HepG2 (cell line): Measurements from ENCODE around the gene TBC1D20. TPM values are rescaled to one million over a fixed set of nuclear protein-coding genes. Genes with fewer than 3 reads are reported as not detected.
A peak's percentile ranks its signal among the peaks of the same experiment; 100 is the strongest.

Experiments
- AHR ChIP-seq: IDR thresholded peaks from 2 replicates; pipeline ENCODE4 v1.6.1; 2018; ENCODE audit warnings: missing genetic modification reagents, missing compliant biosample characterization
- ARID2 ChIP-seq: sonication (generic); formaldehyde crosslinking; IDR thresholded peaks from 2 replicates; pipeline ENCODE4 v1.8.1; 2022; ENCODE audit warnings: mild to moderate bottlenecking, missing genetic modification reagents, borderline replicate concordance
- ARNT2 ChIP-seq: sonication (generic); formaldehyde crosslinking; IDR thresholded peaks from 2 replicates; pipeline ENCODE4 v1.8.0; 2022; ENCODE audit warnings: mild to moderate bottlenecking, low read depth, missing genetic modification reagents, moderate library complexity
- ATM ChIP-seq: fragments of 450-650 bp; IDR thresholded peaks from 2 replicates; pipeline ENCODE4 v1.7.1; 2017; ENCODE audit warnings: mild to moderate bottlenecking, borderline replicate concordance
- GTF2F1 ChIP-seq: fragments of 150-350 bp; IDR thresholded peaks from 2 replicates; pipeline ENCODE4 v1.6.1; 2014; ENCODE audit warnings: low read length
- MYNN ChIP-seq: sonication (generic); formaldehyde crosslinking; IDR thresholded peaks from 2 replicates; pipeline ENCODE4 v1.4.0; 2020; ENCODE audit warnings: mild to moderate bottlenecking, low read depth, missing genetic modification reagents
- ONECUT2 ChIP-seq: sonication (generic); formaldehyde crosslinking; IDR thresholded peaks from 2 replicates; pipeline ENCODE4 v1.4.0; 2020; ENCODE audit warnings: missing genetic modification reagents
- RARA ChIP-seq: IDR thresholded peaks from 2 replicates; pipeline ENCODE4 v1.6.1; 2016; ENCODE audit warnings: missing genetic modification reagents, missing compliant biosample characterization
- SKI ChIP-seq: fragments of 450-650 bp; IDR thresholded peaks from one replicate; pipeline ENCODE4 v1.6.1; 2018; ENCODE audit warnings: mild to moderate bottlenecking; ENCODE audit not compliant: partially characterized antibody
- SPEN ChIP-seq: sonication (generic); formaldehyde crosslinking; IDR thresholded peaks from 2 replicates; pipeline ENCODE4 v1.5.1; 2020; ENCODE audit warnings: low read depth, mild to moderate bottlenecking, missing genetic modification reagents
- SRF ChIP-seq: IDR thresholded peaks from 2 replicates; pipeline ENCODE4 v1.6.1; 2011; ENCODE audit warnings: mild to moderate bottlenecking, low read depth, low read length, moderate library complexity
- TBX2 ChIP-seq: sonication (generic); formaldehyde crosslinking; IDR thresholded peaks from 2 replicates; pipeline ENCODE4 v1.5.0; 2020; ENCODE audit warnings: missing genetic modification reagents, mild to moderate bottlenecking, borderline replicate concordance
- TCF7 ChIP-seq: sonication (generic); IDR thresholded peaks from 2 replicates; pipeline ENCODE4 v1.6.1; 2016; ENCODE audit warnings: antibody characterized with exemption, low read depth
- ZBTB7B ChIP-seq: sonication (generic); formaldehyde crosslinking; IDR thresholded peaks from 2 replicates; pipeline ENCODE4 v1.4.0; 2020; ENCODE audit warnings: missing genetic modification reagents
- ZNF136 ChIP-seq: sonication (generic); formaldehyde crosslinking; IDR thresholded peaks from 2 replicates; pipeline ENCODE4 v1.8.1; 2022; ENCODE audit warnings: low read depth, mild to moderate bottlenecking, moderate library complexity, missing genetic modification reagents
- ZNF207 ChIP-seq: fragments of 450-650 bp; IDR thresholded peaks from 2 replicates; pipeline ENCODE4 v1.6.1; 2016; ENCODE audit warnings: antibody characterized with exemption, borderline replicate concordance
- ZNF264 ChIP-seq: sonication (generic); formaldehyde crosslinking; IDR thresholded peaks from 2 replicates; pipeline ENCODE4 v1.4.0; 2020; ENCODE audit warnings: missing genetic modification reagents
- ZNF333 ChIP-seq: sonication (generic); formaldehyde crosslinking; IDR thresholded peaks from 2 replicates; pipeline ENCODE4 v1.4.0; 2020; ENCODE audit warnings: mild to moderate bottlenecking, missing genetic modification reagents, borderline replicate concordance
- ZNF350 ChIP-seq: sonication (generic); formaldehyde crosslinking; IDR thresholded peaks from 2 replicates; pipeline ENCODE4 v1.4.0; 2020; ENCODE audit warnings: mild to moderate bottlenecking, low read depth, missing genetic modification reagents, borderline replicate concordance
- ZNF430 ChIP-seq: sonication (generic); formaldehyde crosslinking; IDR thresholded peaks from 2 replicates; pipeline ENCODE4 v1.9.0; 2021; ENCODE audit warnings: mild to moderate bottlenecking, missing genetic modification reagents
- ZNF674 ChIP-seq: sonication (generic); formaldehyde crosslinking; IDR thresholded peaks from 2 replicates; pipeline ENCODE4 v1.5.0; 2020; ENCODE audit warnings: low read depth, mild to moderate bottlenecking, missing genetic modification reagents
- ZNF709 ChIP-seq: sonication (generic); formaldehyde crosslinking; IDR thresholded peaks from 2 replicates; pipeline ENCODE4 v1.5.0; 2020; ENCODE audit warnings: mild to moderate bottlenecking, missing genetic modification reagents
- ZNF788 ChIP-seq: sonication (generic); formaldehyde crosslinking; IDR thresholded peaks from 2 replicates; pipeline ENCODE4 v1.5.0; 2020; ENCODE audit warnings: mild to moderate bottlenecking, missing genetic modification reagents, borderline replicate concordance
- ZNF790 ChIP-seq: sonication (generic); formaldehyde crosslinking; IDR thresholded peaks from 2 replicates; pipeline ENCODE4 v1.8.0; 2022; ENCODE audit warnings: missing genetic modification reagents, mild to moderate bottlenecking, borderline replicate concordance
- polyA plus RNA-seq, 8 experiments: library from polyadenylated mRNA; depleted of rRNA in 3 of 8; stranded (reverse) in 7 of 8; unstranded in 1 of 8; fragments of >200 nt; fragmentation: Illumina TruSeq in 4 of 8; extraction: Trizol in 4 of 8; gene quantifications; 2 replicates each; pipeline versions ENCODE4 v1.2.1 to v1.2.3, GENCODE V29; 2011 to 2016; ENCODE audit warnings: low read depth in 4 of 8, missing spikeins in 1 of 8, mixed read lengths in 1 of 8; ENCODE audit not compliant: insufficient read depth in 1 of 8
- total RNA-seq, 5 experiments: library from RNA; depleted of rRNA; stranded (reverse); fragments of >200 nt; fragmentation: Illumina TruSeq; extraction: Trizol; gene quantifications; 2 replicates each; pipeline ENCODE4 v1.2.3, GENCODE V29; 2016; ENCODE audit warnings: low read depth in 1 of 5
- TF ChIP-seq, protein P1 (sequence below): sonication (generic); formaldehyde crosslinking; IDR thresholded peaks from 2 replicates; pipeline ENCODE4 v1.5.1; 2020; ENCODE audit warnings: mild to moderate bottlenecking, missing genetic modification reagents, moderate library complexity
- TF ChIP-seq, protein P2 (sequence below): sonication (generic); formaldehyde crosslinking; IDR thresholded peaks from 2 replicates; pipeline ENCODE4 v1.5.0; 2020; ENCODE audit warnings: missing genetic modification reagents
- TF ChIP-seq, protein P3 (sequence below): sonication (generic); formaldehyde crosslinking; IDR thresholded peaks from 2 replicates; pipeline ENCODE4 v1.4.0; 2020; ENCODE audit warnings: missing genetic modification reagents
- TF ChIP-seq, protein P4 (sequence below): IDR thresholded peaks from 2 replicates; pipeline ENCODE4 v1.6.1; 2012; ENCODE audit warnings: inconsistent platforms

The TBC1D20 gene
- total and polyA plus RNA-seq, 2 of the 13 experiments (the other 11 are each of a cell fraction or from before 2014, with no cell fraction given): 36.6 to 47.1 TPM

DNA sequence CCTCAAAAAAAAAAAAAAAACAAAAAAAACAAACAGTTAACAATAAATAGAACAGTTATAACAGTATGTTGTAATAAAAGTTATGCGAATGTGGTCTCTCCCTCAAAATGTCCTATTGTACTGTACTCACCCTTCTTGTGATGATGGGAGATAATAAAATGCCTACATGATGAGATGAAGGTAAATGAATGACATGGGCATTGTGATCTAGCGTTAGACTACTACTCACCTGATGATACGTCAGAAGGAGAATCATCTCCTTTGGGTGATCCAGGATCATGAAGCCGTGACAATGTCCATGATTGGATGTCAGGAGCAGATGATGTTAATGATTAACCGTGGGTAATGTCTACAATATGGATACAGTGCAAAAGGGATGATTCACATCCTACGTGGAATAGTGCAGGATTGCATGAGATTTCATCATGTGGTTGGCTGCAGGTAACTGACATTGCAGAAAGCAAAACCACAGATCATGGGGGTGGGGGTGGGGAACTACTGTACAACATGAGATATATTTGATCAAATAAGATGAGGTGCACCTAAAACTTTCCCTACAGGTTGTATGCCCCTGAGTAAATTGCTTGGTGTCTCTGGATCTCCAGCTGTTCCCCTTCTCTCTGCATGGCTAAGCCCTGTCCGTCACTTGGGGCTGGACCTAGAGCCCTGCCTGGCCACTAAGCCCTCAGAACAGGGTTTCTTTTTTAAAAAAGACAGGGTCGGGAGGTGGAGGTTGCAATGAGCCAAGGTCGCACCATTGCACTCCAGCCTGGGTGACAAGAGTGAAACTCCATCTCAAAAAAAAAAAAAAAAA is 60.4 kb downstream of the TBC1D20 start (continued):
- TF ChIP-seq ZNF350 (CRISPR knock-in tag) (peak; percentile 19; the same call in 1 of the 2 replicates), ZNF709 (CRISPR knock-in tag) (no peak), GTF2F1 (peak; percentile 59; the same call in 1 of the 2 replicates), ARNT2 (CRISPR knock-in tag) (0 out of 2 replicates have a peak, but pooled peaks have one; percentile 65), SRF (peak; percentile 9; the same call in 1 of the 2 replicates), ZNF264 (CRISPR knock-in tag) (no peak), MYNN (CRISPR knock-in tag) (0 out of 2 replicates have a peak, but pooled peaks have one; percentile 33), ZNF674 (CRISPR knock-in tag) (no peak), AHR (CRISPR knock-in tag) (no peak; the same call in 1 of the 2 replicates), ZNF136 (no peak; the same call in 1 of the 2 replicates), SKI (peak; percentile 53), ATM (no peak), ZNF790 (no peak), ZNF430 (CRISPR knock-in tag) (peak; percentile 55), TBX2 (CRISPR knock-in tag) (peak; percentile 59; the same call in 1 of the 2 replicates), ARID2 (CRISPR knock-in tag) (no peak), ZNF207 (no peak), ZBTB7B (CRISPR knock-in tag) (0 out of 2 replicates have a peak, but pooled peaks have one; percentile 33), RARA (peak; percentile 57; the same call in 1 of the 2 replicates), SPEN (CRISPR knock-in tag) (peak; percentile 62; the same call in 1 of the 2 replicates), ZNF333 (CRISPR knock-in tag) (no peak; the same call in 1 of the 2 replicates), ZNF788 (CRISPR knock-in tag) (peak; percentile 59; the same call in 1 of the 2 replicates), TCF7 (peak; percentile 60; the same call in 1 of the 2 replicates), ONECUT2 (CRISPR knock-in tag) (no peak)
- TF ChIP-seq, protein P1, sequence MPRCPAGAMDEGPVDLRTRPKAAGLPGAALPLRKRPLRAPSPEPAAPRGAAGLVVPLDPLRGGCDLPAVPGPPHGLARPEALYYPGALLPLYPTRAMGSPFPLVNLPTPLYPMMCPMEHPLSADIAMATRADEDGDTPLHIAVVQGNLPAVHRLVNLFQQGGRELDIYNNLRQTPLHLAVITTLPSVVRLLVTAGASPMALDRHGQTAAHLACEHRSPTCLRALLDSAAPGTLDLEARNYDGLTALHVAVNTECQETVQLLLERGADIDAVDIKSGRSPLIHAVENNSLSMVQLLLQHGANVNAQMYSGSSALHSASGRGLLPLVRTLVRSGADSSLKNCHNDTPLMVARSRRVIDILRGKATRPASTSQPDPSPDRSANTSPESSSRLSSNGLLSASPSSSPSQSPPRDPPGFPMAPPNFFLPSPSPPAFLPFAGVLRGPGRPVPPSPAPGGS (CRISPR knock-in tag): 0 out of 2 replicates have a peak, but pooled peaks have one; percentile 15
- TF ChIP-seq, protein P2, sequence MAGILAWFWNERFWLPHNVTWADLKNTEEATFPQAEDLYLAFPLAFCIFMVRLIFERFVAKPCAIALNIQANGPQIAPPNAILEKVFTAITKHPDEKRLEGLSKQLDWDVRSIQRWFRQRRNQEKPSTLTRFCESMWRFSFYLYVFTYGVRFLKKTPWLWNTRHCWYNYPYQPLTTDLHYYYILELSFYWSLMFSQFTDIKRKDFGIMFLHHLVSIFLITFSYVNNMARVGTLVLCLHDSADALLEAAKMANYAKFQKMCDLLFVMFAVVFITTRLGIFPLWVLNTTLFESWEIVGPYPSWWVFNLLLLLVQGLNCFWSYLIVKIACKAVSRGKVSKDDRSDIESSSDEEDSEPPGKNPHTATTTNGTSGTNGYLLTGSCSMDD (CRISPR knock-in tag): no peak
- TF ChIP-seq, protein P3, sequence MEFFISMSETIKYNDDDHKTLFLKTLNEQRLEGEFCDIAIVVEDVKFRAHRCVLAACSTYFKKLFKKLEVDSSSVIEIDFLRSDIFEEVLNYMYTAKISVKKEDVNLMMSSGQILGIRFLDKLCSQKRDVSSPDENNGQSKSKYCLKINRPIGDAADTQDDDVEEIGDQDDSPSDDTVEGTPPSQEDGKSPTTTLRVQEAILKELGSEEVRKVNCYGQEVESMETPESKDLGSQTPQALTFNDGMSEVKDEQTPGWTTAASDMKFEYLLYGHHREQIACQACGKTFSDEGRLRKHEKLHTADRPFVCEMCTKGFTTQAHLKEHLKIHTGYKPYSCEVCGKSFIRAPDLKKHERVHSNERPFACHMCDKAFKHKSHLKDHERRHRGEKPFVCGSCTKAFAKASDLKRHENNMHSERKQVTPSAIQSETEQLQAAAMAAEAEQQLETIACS (CRISPR knock-in tag): no peak
- TF ChIP-seq, protein P4, sequence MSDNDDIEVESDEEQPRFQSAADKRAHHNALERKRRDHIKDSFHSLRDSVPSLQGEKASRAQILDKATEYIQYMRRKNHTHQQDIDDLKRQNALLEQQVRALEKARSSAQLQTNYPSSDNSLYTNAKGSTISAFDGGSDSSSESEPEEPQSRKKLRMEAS: peak; percentile 87
